ENCODE results near the gene ETFDH. TPM values are rescaled to one million over a fixed set of nuclear protein-coding genes. Genes with fewer than 3 reads are reported as not detected.
"Not testable (repeated sequence)": the region's sequence is repeated elsewhere in the genome, so short reads cannot be mapped to it uniquely, and the experiment has no call there.

The ETFDH gene
- total and polyA plus RNA-seq, 9 donors, result 13.6 to 35.9 (median 19.5) TPM

DNA sequence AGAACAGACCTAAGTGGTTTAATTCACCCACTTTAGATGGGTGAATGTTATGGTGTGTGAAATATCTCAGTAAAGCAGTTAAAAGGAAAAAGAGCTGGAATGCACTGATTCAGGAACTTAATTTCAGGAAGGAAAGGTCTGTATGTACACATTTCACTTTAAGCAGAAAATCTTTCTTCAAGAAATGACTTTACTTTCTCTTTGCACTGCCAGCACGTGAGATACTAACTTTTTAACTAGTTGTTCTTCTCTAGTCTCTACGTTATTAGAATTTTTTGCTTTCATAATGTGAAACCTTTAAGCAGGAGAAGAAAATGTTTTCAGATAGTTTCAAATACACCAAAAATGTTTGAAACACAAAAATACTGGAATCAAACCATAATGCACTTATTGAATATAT, 19.2 kb upstream of the ETFDH start:
- WGBS, 3 donors, result 5 to 8% (median 6%) methylated on average over 2 of the region's 2 CpGs
- Histone ChIP-seq H3K4me3 (no peak overlapping the region), H3K36me3 (no peaks in the 10 kb centered on the region), H3K27ac (no peak overlapping the region), H3K27me3 (no peaks in the 10 kb centered on the region), H3K9me3 (no peaks in the 10 kb centered on the region), H3K4me1 (ENCODE audit: insufficient read depth) (no peaks in the 10 kb centered on the region)
- TF ChIP-seq, protein P1, sequence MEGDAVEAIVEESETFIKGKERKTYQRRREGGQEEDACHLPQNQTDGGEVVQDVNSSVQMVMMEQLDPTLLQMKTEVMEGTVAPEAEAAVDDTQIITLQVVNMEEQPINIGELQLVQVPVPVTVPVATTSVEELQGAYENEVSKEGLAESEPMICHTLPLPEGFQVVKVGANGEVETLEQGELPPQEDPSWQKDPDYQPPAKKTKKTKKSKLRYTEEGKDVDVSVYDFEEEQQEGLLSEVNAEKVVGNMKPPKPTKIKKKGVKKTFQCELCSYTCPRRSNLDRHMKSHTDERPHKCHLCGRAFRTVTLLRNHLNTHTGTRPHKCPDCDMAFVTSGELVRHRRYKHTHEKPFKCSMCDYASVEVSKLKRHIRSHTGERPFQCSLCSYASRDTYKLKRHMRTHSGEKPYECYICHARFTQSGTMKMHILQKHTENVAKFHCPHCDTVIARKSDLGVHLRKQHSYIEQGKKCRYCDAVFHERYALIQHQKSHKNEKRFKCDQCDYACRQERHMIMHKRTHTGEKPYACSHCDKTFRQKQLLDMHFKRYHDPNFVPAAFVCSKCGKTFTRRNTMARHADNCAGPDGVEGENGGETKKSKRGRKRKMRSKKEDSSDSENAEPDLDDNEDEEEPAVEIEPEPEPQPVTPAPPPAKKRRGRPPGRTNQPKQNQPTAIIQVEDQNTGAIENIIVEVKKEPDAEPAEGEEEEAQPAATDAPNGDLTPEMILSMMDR (IDR thresholded peaks at IDR 0.05), result no peak
- no peak for TF ChIP-seq EP300 (IDR thresholded peaks at IDR 0.05)
- TF ChIP-seq POLR2A (IDR thresholded peaks at IDR 0.05), result no peak
- intact Hi-C loops (cut with DNase I), result no loop called here
- no peak for DNase-seq

DNA sequence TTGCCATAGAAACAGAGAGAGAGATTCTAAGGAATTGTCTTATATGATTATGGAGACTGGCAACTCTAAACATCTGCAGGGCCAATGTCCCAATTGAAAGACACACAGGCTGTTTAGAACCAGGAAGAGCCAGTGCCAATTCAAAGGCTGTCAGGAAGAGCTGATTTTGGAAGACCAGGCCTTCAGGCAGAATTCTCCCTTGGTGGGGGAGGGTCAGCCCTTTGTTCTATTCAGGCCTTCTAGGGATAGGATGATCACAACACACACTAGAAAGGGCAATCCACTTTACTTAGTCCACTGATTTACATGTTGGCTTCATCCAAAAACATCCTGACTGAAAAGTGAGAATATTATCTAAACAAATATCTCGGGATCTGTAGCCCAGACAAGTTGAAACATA, 15.7 kb upstream of the ETFDH start:
- H3K4me1 ChIP-seq (ENCODE audit: insufficient read depth), result no peaks in the 10 kb centered on the region

DNA sequence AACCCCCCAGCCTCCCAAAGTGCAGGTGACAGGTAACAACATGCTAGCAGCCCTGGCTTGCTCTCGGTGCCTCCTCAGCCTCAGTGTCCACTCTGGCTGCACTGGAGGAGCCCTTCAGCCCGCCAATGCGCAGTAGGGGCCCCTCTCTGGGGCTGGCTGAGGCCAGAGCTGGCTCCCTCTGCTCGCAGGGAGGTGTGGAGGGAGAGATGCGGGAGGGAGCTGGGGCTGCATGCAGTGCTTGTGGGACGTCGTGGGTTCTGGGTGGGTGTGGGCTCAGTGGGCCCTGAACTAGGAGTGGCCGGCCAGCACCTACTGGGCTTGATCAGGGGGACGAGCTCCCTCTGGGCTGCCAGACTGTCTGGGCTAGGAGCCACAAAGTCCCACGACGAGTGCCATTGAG, 14.8 kb upstream of the ETFDH start:
- H3K36me3 ChIP-seq, result no peaks in the 10 kb centered on the region
- no peak overlapping the region for H3K4me3 ChIP-seq
- WGBS, 3 donors, result 89 to 92% (median 91%) methylated on average over 11 of the region's 11 CpGs
- H3K4me1 ChIP-seq (ENCODE audit: insufficient read depth), result no peaks in the 10 kb centered on the region
- H3K27ac ChIP-seq, result no peak overlapping the region
- intact Hi-C loops (cut with DNase I), result no loop called here
- DNase-seq, result no peak
- TF ChIP-seq, protein P1 (IDR thresholded peaks at IDR 0.05), result no peak
- no peak for TF ChIP-seq POLR2A (IDR thresholded peaks at IDR 0.05)
- TF ChIP-seq EP300 (IDR thresholded peaks at IDR 0.05), result no peak
- H3K9me3 ChIP-seq, result no peaks in the 10 kb centered on the region
- H3K27me3 ChIP-seq, result no peaks in the 10 kb centered on the region

More for the DNA sequence above, 15.7 kb upstream of the ETFDH start:
- Histone ChIP-seq H3K27ac (no peak overlapping the region), H3K36me3 (no peaks in the 10 kb centered on the region), H3K27me3 (no peaks in the 10 kb centered on the region), H3K9me3 (no peaks in the 10 kb centered on the region), H3K4me3 (no peak overlapping the region)
- TF ChIP-seq EP300 (IDR thresholded peaks at IDR 0.05), result no peak
- TF ChIP-seq, protein P1 (IDR thresholded peaks at IDR 0.05), result no peak
- no peak for TF ChIP-seq POLR2A (IDR thresholded peaks at IDR 0.05)
- WGBS, 3 donors, result 90 to 93% (median 90%) methylated on average over 1 of the region's 1 CpG
- intact Hi-C loops (cut with DNase I), result no loop called here
- no peak for DNase-seq

DNA sequence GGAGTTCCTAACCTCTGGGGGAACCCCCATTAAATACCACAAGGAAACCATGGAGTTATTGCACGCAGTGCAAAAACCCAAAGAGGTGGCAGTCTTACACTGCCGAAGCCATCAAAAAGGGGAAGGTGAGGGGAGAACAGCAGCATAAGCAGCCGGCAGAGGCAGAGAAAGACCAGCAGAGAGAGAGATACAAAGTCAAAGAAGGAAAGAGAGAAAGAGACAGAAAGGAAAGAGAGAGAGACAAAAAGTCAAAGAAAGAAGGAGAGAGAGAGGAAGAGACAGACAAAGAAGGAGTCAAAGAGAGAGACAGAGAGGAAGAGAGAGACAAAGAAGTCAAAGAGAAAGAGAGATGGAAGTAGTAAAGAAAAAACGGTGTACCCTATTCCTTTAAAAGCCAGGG, 8.8 kb upstream of the ETFDH start:
- H3K27ac ChIP-seq; H3K36me3 ChIP-seq; intact Hi-C loops (cut with DNase I); H3K4me3 ChIP-seq; H3K9me3 ChIP-seq; H3K4me1 ChIP-seq (ENCODE audit: insufficient read depth); H3K27me3 ChIP-seq; DNase-seq: not testable (repeated sequence)
- 67 to 74% (median 68%) methylated on average over 4 of the region's 4 CpGs for WGBS, 3 donors

DNA sequence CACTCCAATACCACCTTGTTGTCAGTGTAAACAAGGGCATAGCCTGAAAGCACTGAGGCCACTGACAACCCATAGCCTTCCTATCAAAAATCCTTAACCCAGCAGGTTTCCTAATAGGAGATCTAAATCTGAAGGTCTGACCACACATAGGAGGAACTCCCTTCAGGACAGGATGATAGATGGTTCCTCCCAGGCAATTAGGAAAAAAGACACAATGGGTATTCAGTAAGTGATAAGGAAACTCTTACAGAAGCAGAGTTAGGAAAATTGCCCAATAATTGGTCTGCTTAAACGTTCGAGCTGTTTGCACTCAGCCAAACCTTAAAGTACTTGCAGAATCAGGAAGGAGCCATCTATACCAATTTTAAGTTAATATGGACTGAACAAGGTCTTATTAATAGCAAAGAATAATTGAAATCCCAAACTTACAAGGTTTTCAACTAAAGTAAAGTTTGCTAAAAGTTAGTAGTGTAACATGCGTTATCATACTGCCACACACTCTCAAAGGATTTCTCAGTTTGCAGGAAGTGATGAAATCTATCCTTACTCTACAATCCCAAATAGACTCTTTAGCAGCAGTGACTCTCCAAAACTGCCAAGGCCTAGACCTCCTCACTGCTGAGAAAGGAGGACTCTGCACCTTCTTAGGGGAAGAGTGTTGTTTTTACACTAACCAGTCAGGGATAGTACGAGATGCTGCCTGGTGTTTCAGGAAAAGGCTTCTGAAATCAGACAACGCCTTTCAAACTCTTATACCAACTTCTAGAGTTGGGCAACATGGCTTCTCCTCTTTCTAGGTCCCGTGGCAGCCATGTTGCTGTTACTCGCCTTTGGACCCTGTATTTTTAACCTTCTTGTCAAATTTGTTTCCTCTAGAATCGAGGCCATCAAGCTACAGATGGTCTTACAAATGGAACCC, 8.1 kb upstream of the ETFDH start:
- H3K36me3 ChIP-seq; intact Hi-C loops (cut with DNase I); H3K27ac ChIP-seq; H3K4me1 ChIP-seq (ENCODE audit: insufficient read depth); H3K4me3 ChIP-seq; DNase-seq; H3K27me3 ChIP-seq; H3K9me3 ChIP-seq: not testable (repeated sequence)
- 73 to 78% (median 76%) methylated on average over 8 of the region's 8 CpGs for WGBS, 3 donors
